ENCODE results near the gene MTRFR. TPM values are rescaled to one million over a fixed set of nuclear protein-coding genes. Genes with fewer than 3 reads are reported as not detected.

The MTRFR gene
- total RNA-seq, 1 experiment from 2014 or later: 19.8 TPM

DNA sequence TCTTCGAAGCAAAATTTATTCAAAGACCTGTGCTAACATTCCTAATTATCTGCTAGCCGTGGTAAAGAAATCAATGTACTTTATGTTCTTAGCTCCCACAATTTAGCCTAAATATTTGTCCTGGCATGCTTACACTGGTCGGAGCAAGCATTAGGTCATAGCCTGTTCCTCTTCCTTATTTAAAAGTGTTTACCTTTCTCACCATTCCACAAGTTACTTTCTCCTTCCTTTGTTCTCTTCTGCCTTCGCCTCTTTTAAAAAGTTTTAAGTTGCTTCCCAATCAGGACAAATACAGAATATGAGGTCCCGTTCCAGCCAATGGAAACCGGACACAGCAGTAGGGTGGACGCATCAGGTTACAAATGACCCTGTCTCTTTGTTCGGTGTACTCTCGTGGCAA lies 26.8 kb downstream of the MTRFR start:
- peaks cover 63% of the 10 kb centered on the region for H3K36me3 ChIP-seq

DNA sequence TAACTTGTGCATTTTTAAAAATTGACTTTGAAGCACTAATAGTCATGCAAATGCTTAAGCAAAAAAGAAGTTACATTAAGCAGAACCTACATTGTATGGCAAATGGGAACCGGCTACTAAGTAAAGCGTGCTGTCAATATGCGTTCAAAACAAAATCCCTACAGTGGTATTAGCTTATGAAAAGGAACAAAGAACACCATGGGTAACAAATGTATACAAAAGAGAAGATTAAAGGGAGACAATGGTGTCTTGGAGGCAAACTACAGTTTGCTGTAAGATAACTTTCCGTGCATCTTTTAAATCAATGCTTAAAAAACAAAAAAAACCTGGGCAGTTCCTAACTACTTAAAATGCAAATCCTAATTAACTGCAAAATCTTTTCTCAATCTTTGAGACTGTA lies 28.0 kb downstream of the MTRFR start:
- no peak for DNase-seq
- H3K4me3 ChIP-seq: no peak overlapping the region
- H3K4me1 ChIP-seq: no peaks in the 10 kb centered on the region
- H3K9me3 ChIP-seq (replicated peaks): no peaks in the 10 kb centered on the region
- no peak overlapping the region for H3K27ac ChIP-seq
- no peaks in the 10 kb centered on the region for H3K27me3 ChIP-seq
- H3K36me3 ChIP-seq: peaks cover 59% of the 10 kb centered on the region

More for the DNA sequence above, 26.8 kb downstream of the MTRFR start:
- no peak overlapping the region for H3K4me3 ChIP-seq
- no peaks in the 10 kb centered on the region for H3K4me1 ChIP-seq
- DNase-seq: no peak
- H3K9me3 ChIP-seq (replicated peaks): no peaks in the 10 kb centered on the region
- no peak overlapping the region for H3K27ac ChIP-seq
- no peaks in the 10 kb centered on the region for H3K27me3 ChIP-seq

- Histone ChIP-seq H3K36me3 (peaks cover 52% of the 10 kb centered on the region), H3K4me3 (no peak overlapping the region), H3K4me1 (peaks cover 10% of the 10 kb centered on the region), H3K27me3 (no peaks in the 10 kb centered on the region), H3K9me3 (replicated peaks) (no peaks in the 10 kb centered on the region), H3K27ac (no peak overlapping the region)
- no peak for DNase-seq
Observed at GRCh38 chr12:123263196-123263817, 30.1 kb downstream of the MTRFR start.

DNA sequence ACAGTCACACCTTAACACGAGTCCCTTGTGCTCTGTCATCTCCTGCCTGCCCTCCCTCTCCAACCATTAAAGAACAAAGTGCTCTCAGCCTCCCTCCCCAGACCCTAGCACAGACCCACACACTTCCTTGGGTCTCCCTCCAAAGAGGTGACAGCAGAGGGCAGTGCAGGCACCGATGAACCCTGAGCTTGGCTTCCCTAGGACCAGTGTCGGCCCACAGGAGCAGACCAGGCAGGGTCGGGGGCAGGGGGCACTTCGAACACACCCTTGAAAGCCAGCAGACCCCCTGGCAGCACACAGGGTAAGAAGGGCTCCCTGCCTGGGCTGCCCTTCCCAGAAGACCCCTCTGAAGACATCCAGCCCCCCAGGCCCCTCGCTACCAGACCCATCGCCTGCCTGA lies 31.4 kb downstream of the MTRFR start:
- Histone ChIP-seq H3K27me3 (no peaks in the 10 kb centered on the region), H3K36me3 (peaks cover 46% of the 10 kb centered on the region)
- DNase-seq: no peak

DNA sequence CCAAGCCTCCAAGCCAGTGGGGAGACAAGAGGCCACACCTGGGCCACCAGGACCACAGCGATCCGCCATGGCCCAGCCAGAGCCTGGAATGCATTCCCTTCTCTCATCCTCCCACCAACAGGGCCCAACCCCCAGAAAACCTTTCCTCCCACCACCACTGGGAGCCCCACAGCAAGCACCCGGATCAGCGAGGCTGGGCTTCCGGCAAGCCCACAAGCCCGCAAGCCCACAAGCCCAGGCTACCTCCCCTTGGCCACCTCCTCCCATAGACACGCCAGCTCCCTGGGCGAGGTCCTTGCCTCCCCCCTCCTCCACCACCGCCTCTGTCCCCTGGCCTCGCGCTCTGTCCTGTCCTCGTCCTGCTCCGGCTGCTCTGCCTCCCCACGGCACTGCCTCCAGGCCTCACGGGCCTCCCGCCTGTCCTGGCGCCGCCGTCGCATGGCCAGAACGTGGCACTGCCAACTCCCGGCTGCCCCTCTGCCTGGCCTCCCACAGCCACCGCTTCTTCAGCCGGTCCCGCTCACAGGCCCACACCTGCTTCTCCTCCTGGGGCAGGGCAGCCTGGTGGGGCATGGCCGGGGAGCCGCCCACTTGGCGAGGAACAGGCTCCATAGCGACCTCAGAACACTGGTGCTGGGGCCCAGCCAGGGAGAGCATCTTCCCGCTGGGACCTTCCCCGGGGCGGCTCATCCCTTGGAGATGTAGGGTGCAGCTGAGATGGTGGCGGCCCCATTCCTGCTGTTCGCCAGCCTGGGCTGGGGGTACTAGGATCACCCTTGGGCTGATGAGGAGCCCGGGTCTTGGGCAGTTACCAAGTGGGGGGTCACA lies 32.8 kb downstream of the MTRFR start:
- Histone ChIP-seq H3K9me3 (replicated peaks) (no peaks in the 10 kb centered on the region), H3K4me3 (no peak overlapping the region), H3K4me1 (peaks cover 20% of the 10 kb centered on the region), H3K27me3 (no peaks in the 10 kb centered on the region), H3K27ac (no peak overlapping the region), H3K36me3 (peaks cover 36% of the 10 kb centered on the region)
- no peak for DNase-seq

More for the DNA sequence above, 31.4 kb downstream of the MTRFR start:
- no peak overlapping the region for H3K27ac ChIP-seq
- H3K9me3 ChIP-seq (replicated peaks): no peaks in the 10 kb centered on the region
- peaks cover 20% of the 10 kb centered on the region for H3K4me1 ChIP-seq
- H3K4me3 ChIP-seq: no peak overlapping the region

GRCh38 chr12:123266679-123267277 lies 33.5 kb downstream of the MTRFR start:
- Histone ChIP-seq H3K36me3 (peaks cover 29% of the 10 kb centered on the region), H3K4me3 (no peak overlapping the region), H3K27me3 (no peaks in the 10 kb centered on the region), H3K4me1 (peaks cover 20% of the 10 kb centered on the region), H3K27ac (peak overlapping the region; percentile 94; the same call in 1 of the 2 replicates), H3K9me3 (replicated peaks) (no peaks in the 10 kb centered on the region)
- no peak for DNase-seq

DNA sequence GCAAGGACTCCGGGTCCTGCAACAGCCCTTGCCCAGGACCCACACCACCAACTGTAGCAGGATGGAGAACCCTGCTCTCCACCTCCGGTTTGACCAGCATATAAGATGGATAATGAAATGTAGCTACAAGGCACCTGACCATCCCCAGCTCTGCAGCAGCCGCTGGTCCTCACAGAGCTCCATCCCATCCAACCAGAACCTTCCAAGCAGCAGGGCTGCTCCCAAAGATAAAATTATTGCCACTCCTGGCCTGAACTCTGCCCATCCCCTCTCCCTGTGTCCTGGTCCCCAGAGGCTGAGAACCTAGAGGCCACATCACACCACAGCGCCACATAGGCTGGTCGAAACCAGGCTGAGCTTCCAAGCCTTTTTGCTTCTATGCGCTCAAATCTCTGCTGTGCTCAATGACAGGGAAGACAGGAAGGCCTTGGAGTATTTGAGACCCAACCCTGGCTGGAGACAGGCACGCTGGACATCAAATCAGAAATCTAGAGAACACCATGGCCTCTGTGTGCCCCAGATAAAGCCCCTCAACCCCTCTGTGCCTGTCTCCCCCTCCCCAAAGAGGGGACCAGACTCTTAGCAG lies 34.2 kb downstream of the MTRFR start:
- Histone ChIP-seq H3K27ac (peak overlapping the region; percentile 94), H3K4me3 (peak overlapping the region; percentile 95), H3K4me1 (peaks cover 20% of the 10 kb centered on the region), H3K36me3 (peaks cover 24% of the 10 kb centered on the region), H3K27me3 (no peaks in the 10 kb centered on the region), H3K9me3 (replicated peaks) (no peaks in the 10 kb centered on the region)
- DNase-seq: no peak

DNA sequence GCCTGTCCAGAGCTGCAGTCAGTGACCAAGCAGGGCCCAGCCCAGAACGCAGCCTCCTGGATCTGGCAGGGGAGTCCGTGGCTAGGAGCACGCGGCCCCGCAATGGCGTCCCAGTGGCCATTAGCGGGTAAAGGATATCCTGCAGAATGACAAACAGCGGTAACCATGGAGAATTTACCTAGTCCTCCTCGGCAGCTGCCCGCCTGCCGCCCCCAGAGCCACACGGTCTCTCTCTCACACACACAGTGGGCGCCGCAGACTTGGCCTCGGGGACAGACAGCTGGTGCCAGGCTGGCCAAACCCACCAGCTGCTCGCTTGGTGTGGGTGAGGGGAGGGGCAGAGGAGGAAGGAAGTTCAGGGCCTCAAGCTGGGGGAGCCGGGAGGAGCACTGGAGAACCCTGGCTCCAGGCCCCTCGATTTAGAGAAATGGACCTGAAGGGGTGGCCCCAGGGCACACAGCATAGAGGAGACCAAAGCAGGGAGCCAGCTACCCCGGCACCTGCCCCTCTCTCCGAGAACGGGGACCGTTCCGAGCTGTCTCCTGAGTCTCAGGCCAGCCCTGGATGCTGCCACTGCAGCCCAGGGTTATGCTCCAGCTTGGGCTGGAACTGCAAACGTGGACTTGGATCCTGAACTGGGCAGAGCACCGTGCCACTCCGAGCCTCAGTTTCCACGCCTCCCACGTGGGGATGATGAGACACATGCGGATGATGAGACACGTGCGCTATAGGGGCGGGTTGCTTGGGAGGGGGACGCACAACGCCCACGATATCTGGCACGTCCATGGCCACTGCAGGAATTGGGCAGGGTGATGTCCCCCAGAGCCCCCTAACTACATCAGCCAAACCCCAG lies 35.0 kb downstream of the MTRFR start:
- H3K4me3 ChIP-seq: peak overlapping the region; percentile 95
- peak overlapping the region; percentile 94 for H3K27ac ChIP-seq
- peaks cover 23% of the 10 kb centered on the region for H3K4me1 ChIP-seq
- peak; percentile 96 to 97 for DNase-seq
- no peaks in the 10 kb centered on the region for H3K9me3 ChIP-seq (replicated peaks)
- H3K36me3 ChIP-seq: peaks cover 18% of the 10 kb centered on the region
- no peaks in the 10 kb centered on the region for H3K27me3 ChIP-seq

DNA sequence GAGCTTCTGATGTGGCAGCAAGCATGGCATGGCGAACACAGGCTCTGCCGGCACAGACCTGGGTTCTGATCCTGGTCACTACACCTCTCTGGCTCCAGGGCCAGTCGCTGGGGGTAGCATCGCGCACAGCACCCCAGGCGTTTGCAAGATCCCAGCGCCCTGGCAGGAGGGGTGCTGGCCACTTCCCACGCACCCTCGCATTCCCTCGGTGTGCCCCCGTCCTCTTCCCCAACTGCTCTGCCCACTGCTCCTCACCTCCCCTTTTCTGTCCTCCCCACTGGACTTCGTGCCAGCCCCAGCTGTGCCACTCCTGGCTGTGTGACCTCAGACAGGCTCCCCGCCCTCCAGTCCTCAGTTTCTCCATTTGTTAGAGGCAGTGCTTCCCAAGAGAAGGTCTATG lies 35.6 kb downstream of the MTRFR start:
- H3K9me3 ChIP-seq (replicated peaks): no peaks in the 10 kb centered on the region
- H3K27me3 ChIP-seq: no peaks in the 10 kb centered on the region
- H3K36me3 ChIP-seq: peaks cover 12% of the 10 kb centered on the region
- H3K4me1 ChIP-seq: peaks cover 23% of the 10 kb centered on the region
- peak overlapping the region; percentile 94 for H3K27ac ChIP-seq
- H3K4me3 ChIP-seq: peak overlapping the region; percentile 95
- DNase-seq: no peak

GRCh38 chr12:123269395-123269892 lies 36.2 kb downstream of the MTRFR start:
- Histone ChIP-seq H3K27me3 (no peaks in the 10 kb centered on the region), H3K4me1 (peaks cover 23% of the 10 kb centered on the region), H3K27ac (peak overlapping the region; percentile 94), H3K4me3 (peak overlapping the region; percentile 95), H3K36me3 (peaks cover 12% of the 10 kb centered on the region), H3K9me3 (replicated peaks) (no peaks in the 10 kb centered on the region)
- peak; percentile 93 to 95 for DNase-seq

GRCh38 chr12:123269896-123270213 lies 36.6 kb downstream of the MTRFR start:
- Histone ChIP-seq H3K4me1 (peaks cover 23% of the 10 kb centered on the region), H3K9me3 (replicated peaks) (no peaks in the 10 kb centered on the region), H3K27me3 (no peaks in the 10 kb centered on the region), H3K27ac (peak overlapping the region; percentile 94), H3K36me3 (peaks cover 12% of the 10 kb centered on the region), H3K4me3 (peak overlapping the region; percentile 95)
- DNase-seq: no peak

- DNase-seq: peak; percentile 48 to 61
- H3K9me3 ChIP-seq (replicated peaks): no peaks in the 10 kb centered on the region
- peaks cover 12% of the 10 kb centered on the region for H3K36me3 ChIP-seq
- peaks cover 23% of the 10 kb centered on the region for H3K4me1 ChIP-seq
- H3K27ac ChIP-seq: peak overlapping the region; percentile 94
- H3K27me3 ChIP-seq: no peaks in the 10 kb centered on the region
- H3K4me3 ChIP-seq: peak overlapping the region; percentile 95
Observed at GRCh38 chr12:123270214-123271000, 37.2 kb downstream of the MTRFR start.

- Histone ChIP-seq H3K27ac (peak overlapping the region; percentile 94), H3K9me3 (replicated peaks) (no peaks in the 10 kb centered on the region), H3K27me3 (no peaks in the 10 kb centered on the region), H3K4me1 (peaks cover 23% of the 10 kb centered on the region), H3K4me3 (peak overlapping the region; percentile 95), H3K36me3 (peaks cover 10% of the 10 kb centered on the region)
- DNase-seq: peak; percentile 71 to 75
Observed at GRCh38 chr12:123271001-123271668, 37.9 kb downstream of the MTRFR start.
